Uterus (tissue), 4 donors: ENCODE results near the gene TUT7. TPM values are rescaled to one million over a fixed set of nuclear protein-coding genes. Genes with fewer than 3 reads are reported as not detected.
A peak's percentile ranks its signal among the peaks of the same experiment; 100 is the strongest.

Source experiments
- DNase-seq, 2 donors: peaks; one replicate each; pipeline ENCODE4 v3.0.0-alpha.2; 2019 to 2020
- H3K27ac ChIP-seq, 2 donors: fragments of 200-600 bp; sonication (generic); 1 replicate in 1 of 2; 2 replicates in 1 of 2; pipeline ENCODE4 v1.5.1; 2016 to 2018
- H3K27me3 ChIP-seq, 2 donors: fragments of 200-600 bp; sonication (generic); one replicate each; pipeline ENCODE4 v1.5.1; 2018 to 2019; ENCODE audit warnings: control low read depth in 1 of 2
- H3K36me3 ChIP-seq, 2 donors: fragments of 200-600 bp; sonication (generic); one replicate each; pipeline ENCODE4 v1.5.1; 2019; ENCODE audit warnings: control low read depth in 1 of 2
- H3K4me1 ChIP-seq, 2 donors: fragments of 200-600 bp; sonication (generic); one replicate each; pipeline ENCODE4 v1.5.1; 2018 to 2019; ENCODE audit warnings: control low read depth in 1 of 2
- H3K4me3 ChIP-seq, 2 donors: fragments of 200-600 bp; sonication (generic); 1 replicate in 1 of 2; 2 replicates in 1 of 2; pipeline ENCODE4 v1.5.1; 2018 to 2019; ENCODE audit warnings: mild to moderate bottlenecking in 1 of 2
- H3K9me3 ChIP-seq, 2 donors: fragments of 200-600 bp; sonication (generic); one replicate each; pipeline ENCODE4 v1.5.1; 2019; ENCODE audit warnings: control low read depth in 1 of 2
- POLR2A ChIP-seq, 2 donors: fragments of 450-650 bp; IDR thresholded peaks; one replicate each; pipeline ENCODE4 v1.6.1; 2016; ENCODE audit warnings: antibody characterized with exemption in 2 of 2, mild to moderate bottlenecking in 1 of 2, moderate library complexity in 1 of 2
- intact Hi-C: fragments of 100-400 bp; cut with DNase I; formaldehyde crosslinking; loops from one replicate; pipeline ENCODE4 v1.15.1; 2023; ENCODE audit warnings: low total_unique reads
- total RNA-seq, 4 donors: library from RNA; depleted of rRNA in 3 of 4; stranded (reverse); fragments of >200 nt in 3 of 4; gene quantifications; one replicate each; pipeline versions ENCODE4 v1.1.0 to v1.2.4, GENCODE V29; 2014 to 2023
- TF ChIP-seq, protein P1 (sequence below), 4 experiments: fragments of 200-600 bp in 2 of 4; fragments of 450-650 bp in 2 of 4; sonication (generic) in 2 of 4; IDR thresholded peaks; one replicate each; pipeline ENCODE4 v1.5.1; 2016 to 2019; ENCODE audit warnings: antibody characterized with exemption in 4 of 4, mild to moderate bottlenecking in 2 of 4, moderate library complexity in 1 of 4
- donor health status: DM: yes; HTN: yes; CAD: no.

The TUT7 gene
- total RNA-seq, 4 donors from 2014 or later: 13.8 to 41.5 (median 20.3) TPM

- intact Hi-C loops: no loop called here
- TF ChIP-seq, protein P1, sequence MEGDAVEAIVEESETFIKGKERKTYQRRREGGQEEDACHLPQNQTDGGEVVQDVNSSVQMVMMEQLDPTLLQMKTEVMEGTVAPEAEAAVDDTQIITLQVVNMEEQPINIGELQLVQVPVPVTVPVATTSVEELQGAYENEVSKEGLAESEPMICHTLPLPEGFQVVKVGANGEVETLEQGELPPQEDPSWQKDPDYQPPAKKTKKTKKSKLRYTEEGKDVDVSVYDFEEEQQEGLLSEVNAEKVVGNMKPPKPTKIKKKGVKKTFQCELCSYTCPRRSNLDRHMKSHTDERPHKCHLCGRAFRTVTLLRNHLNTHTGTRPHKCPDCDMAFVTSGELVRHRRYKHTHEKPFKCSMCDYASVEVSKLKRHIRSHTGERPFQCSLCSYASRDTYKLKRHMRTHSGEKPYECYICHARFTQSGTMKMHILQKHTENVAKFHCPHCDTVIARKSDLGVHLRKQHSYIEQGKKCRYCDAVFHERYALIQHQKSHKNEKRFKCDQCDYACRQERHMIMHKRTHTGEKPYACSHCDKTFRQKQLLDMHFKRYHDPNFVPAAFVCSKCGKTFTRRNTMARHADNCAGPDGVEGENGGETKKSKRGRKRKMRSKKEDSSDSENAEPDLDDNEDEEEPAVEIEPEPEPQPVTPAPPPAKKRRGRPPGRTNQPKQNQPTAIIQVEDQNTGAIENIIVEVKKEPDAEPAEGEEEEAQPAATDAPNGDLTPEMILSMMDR (IDR thresholded peaks at IDR 0.05): no peak
- TF ChIP-seq POLR2A (IDR thresholded peaks at IDR 0.05): no peak
- no peak overlapping the region for H3K27ac ChIP-seq
These were observed 65.6 kb downstream of the TUT7 start for GRCh38 chr9:86288499-86289198.

GRCh38 chr9:86287013-86287412 lies 67.2 kb downstream of the TUT7 start:
- Histone ChIP-seq H3K27ac (no peak overlapping the region), H3K27me3 (no peaks in the 10 kb centered on the region), H3K4me1 (no peaks in the 10 kb centered on the region), H3K36me3 (no peaks in the 10 kb centered on the region), H3K4me3 (no peak overlapping the region), H3K9me3 (no peaks in the 10 kb centered on the region)
- no peak for DNase-seq
- no peak for TF ChIP-seq POLR2A (IDR thresholded peaks at IDR 0.05)
- TF ChIP-seq, protein P1 (IDR thresholded peaks at IDR 0.05): peak in 1 of 4 experiments; percentile 15
- intact Hi-C loops: no loop called here

More at GRCh38 chr9:86288499-86289198, 65.6 kb downstream of the TUT7 start:
- H3K27me3 ChIP-seq: no peaks in the 10 kb centered on the region
- no peaks in the 10 kb centered on the region for H3K36me3 ChIP-seq
- no peak overlapping the region for H3K4me3 ChIP-seq
- no peaks in the 10 kb centered on the region for H3K4me1 ChIP-seq
- H3K9me3 ChIP-seq: no peaks in the 10 kb centered on the region
- DNase-seq: no peak

- Histone ChIP-seq H3K9me3 (no peaks in the 10 kb centered on the region), H3K27ac (no peak overlapping the region), H3K36me3 (no peaks in the 10 kb centered on the region), H3K27me3 (no peaks in the 10 kb centered on the region), H3K4me3 (no peak overlapping the region), H3K4me1 (no peaks in the 10 kb centered on the region)
- TF ChIP-seq, protein P1 (IDR thresholded peaks at IDR 0.05): no peak
- TF ChIP-seq POLR2A (IDR thresholded peaks at IDR 0.05): no peak
- no peak for DNase-seq
- intact Hi-C loops: no loop called here
These were observed 67.9 kb downstream of the TUT7 start for GRCh38 chr9:86286278-86286677.

GRCh38 chr9:86285261-86285660 lies 68.9 kb downstream of the TUT7 start:
- DNase-seq: no peak
- no peak overlapping the region for H3K4me3 ChIP-seq
- H3K9me3 ChIP-seq: no peaks in the 10 kb centered on the region
- H3K27ac ChIP-seq: no peak overlapping the region
- no peaks in the 10 kb centered on the region for H3K4me1 ChIP-seq
- no peaks in the 10 kb centered on the region for H3K27me3 ChIP-seq
- no peaks in the 10 kb centered on the region for H3K36me3 ChIP-seq
- TF ChIP-seq, protein P1 (IDR thresholded peaks at IDR 0.05): no peak
- no peak for TF ChIP-seq POLR2A (IDR thresholded peaks at IDR 0.05)
- intact Hi-C loops: no loop called here

DNA sequence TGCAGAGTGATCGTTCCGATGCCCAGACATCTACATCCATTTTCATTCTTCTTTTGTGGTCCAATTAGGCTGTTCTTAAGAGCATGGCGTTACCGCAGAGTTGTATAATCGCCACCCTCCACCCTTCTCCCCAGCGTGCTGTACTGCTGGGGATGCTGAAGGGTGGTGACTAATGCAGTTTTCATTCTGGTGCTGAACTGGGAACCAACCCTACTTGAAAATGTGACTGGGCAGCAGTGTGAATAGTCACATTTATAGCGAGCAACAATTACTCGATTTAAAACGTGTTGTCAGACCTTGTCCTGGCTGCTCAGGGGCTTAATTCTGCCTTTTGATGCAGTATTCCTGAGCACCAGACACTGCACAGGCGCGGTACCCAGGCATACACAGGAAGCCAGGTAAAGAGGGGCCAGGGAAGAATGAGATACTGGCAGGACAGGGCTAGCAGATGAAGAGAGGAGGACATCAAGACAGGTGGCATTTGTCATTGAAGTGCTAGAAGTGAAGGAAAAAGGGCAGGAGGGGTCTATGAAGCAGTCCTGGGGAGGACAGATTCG lies 71.2 kb downstream of the TUT7 start:
- DNase-seq: no peak

More for the DNA sequence above, 71.2 kb downstream of the TUT7 start:
- no peaks in the 10 kb centered on the region for H3K9me3 ChIP-seq
- peak overlapping the region; percentile 71 to 81 for H3K4me3 ChIP-seq
- H3K27ac ChIP-seq: peak overlapping the region; percentile 90 to 91
- TF ChIP-seq, protein P1 (IDR thresholded peaks at IDR 0.05): no peak
- no peak for TF ChIP-seq POLR2A (IDR thresholded peaks at IDR 0.05)
- H3K36me3 ChIP-seq: no peaks in the 10 kb centered on the region
- no peaks in the 10 kb centered on the region for H3K27me3 ChIP-seq
- intact Hi-C loops: no loop called here
- H3K4me1 ChIP-seq: peaks cover 0 to 5% of the 10 kb centered on the region in 2 donors
